Colonic mucosa (tissue), 4 donors: ENCODE data around the gene RBPJL. TPM values are rescaled to one million over a fixed set of nuclear protein-coding genes. Genes with fewer than 3 reads are reported as not detected.

Source experiments
- DNase-seq: peaks from one replicate; pipeline ENCODE4 v3.0.0-alpha.2; 2020
- H3K27ac ChIP-seq: fragments of 200-600 bp; one replicate; pipeline ENCODE4 v1.8.0; 2021
- H3K27me3 ChIP-seq: fragments of 200-600 bp; one replicate; pipeline ENCODE4 v1.8.0; 2021
- H3K36me3 ChIP-seq: fragments of 200-600 bp; one replicate; pipeline ENCODE4 v1.8.0; 2021
- H3K4me1 ChIP-seq: fragments of 200-600 bp; one replicate; pipeline ENCODE4 v1.8.0; 2021; ENCODE audit warnings: mild to moderate bottlenecking
- H3K4me3 ChIP-seq: fragments of 200-600 bp; one replicate; pipeline ENCODE4 v1.8.0; 2021
- H3K9ac ChIP-seq, 2 donors: one replicate each; pipeline ENCODE4 v1.7.0; 2013; ENCODE audit warnings: control low read depth in 2 of 2, low read depth in 2 of 2, low read length in 2 of 2
- H3K9me3 ChIP-seq: fragments of 200-600 bp; one replicate; pipeline ENCODE4 v1.8.0; 2021
- intact Hi-C: fragments of 100-400 bp; cut with DNase I; formaldehyde crosslinking; loops from one replicate; pipeline ENCODE4 v1.14.1; 2022
- total RNA-seq, 2 donors: library from RNA; stranded (reverse); fragmentation: NEBNext Ultra II Directional in 1 of 2; extraction: Animal tissue kit (Norgen Biotek cat#: 25700) in 1 of 2; gene quantifications; one replicate each; pipeline ENCODE4 v1.2.1, GENCODE V29; 2021
- TF ChIP-seq, protein P1 (sequence below): fragments of 200-600 bp; IDR thresholded peaks from one replicate; pipeline ENCODE4 v1.8.0; 2022; ENCODE audit warnings: antibody characterized with exemption, mild to moderate bottlenecking
- donor health status: healthy.
- donor health status: DM: no; HTN: no; CAD: no.
- donor health status: DM: no; HTN: no; CAD: no.

The RBPJL gene
- total RNA-seq, 2 donors from 2014 or later = 0.74 TPM; not detected in 1

DNA sequence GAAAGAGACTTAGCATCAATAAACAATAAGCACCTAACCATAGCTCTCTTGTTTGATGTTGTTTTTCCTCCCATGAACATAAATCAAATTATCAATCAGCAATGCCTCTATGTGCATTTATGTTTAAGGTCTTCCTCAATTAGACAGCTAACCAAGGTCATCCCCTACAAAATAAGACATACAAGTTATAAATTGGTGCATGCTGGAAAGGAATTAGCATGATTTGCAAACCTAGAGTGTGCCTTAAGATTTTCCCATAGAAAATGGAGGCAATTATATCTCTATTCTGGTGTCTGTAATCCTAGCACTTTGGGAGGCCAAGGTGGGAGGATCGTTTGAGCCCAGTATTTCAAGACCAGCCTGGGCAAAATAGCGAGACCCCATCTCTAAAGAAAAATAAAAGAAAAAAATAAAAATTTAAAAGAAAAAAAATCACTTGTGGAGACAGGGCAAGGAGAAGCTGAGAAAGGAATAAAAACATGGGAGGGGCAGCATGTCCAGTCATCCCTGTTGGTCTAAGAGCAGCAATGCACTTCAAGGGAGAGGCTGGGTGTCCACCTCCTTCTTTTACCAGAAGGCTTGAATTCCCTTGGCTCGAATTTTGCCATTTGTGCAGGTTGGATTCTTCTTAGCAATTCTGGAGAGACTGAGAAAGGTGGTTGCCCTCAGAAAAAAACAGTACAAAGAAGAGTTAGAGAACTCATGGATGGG, 42.9 kb upstream of the RBPJL start:
- H3K27me3 ChIP-seq = no peaks in the 10 kb centered on the region
- no peaks in the 10 kb centered on the region for H3K4me1 ChIP-seq
- intact Hi-C loops = no loop called here
- H3K4me3 ChIP-seq = no peak overlapping the region
- TF ChIP-seq, protein P1, sequence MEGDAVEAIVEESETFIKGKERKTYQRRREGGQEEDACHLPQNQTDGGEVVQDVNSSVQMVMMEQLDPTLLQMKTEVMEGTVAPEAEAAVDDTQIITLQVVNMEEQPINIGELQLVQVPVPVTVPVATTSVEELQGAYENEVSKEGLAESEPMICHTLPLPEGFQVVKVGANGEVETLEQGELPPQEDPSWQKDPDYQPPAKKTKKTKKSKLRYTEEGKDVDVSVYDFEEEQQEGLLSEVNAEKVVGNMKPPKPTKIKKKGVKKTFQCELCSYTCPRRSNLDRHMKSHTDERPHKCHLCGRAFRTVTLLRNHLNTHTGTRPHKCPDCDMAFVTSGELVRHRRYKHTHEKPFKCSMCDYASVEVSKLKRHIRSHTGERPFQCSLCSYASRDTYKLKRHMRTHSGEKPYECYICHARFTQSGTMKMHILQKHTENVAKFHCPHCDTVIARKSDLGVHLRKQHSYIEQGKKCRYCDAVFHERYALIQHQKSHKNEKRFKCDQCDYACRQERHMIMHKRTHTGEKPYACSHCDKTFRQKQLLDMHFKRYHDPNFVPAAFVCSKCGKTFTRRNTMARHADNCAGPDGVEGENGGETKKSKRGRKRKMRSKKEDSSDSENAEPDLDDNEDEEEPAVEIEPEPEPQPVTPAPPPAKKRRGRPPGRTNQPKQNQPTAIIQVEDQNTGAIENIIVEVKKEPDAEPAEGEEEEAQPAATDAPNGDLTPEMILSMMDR = no peak
- H3K9me3 ChIP-seq = no peaks in the 10 kb centered on the region
- no peaks in the 10 kb centered on the region for H3K36me3 ChIP-seq
- DNase-seq = no peak
- H3K9ac ChIP-seq = no peak overlapping the region
- no peak overlapping the region for H3K27ac ChIP-seq

DNA sequence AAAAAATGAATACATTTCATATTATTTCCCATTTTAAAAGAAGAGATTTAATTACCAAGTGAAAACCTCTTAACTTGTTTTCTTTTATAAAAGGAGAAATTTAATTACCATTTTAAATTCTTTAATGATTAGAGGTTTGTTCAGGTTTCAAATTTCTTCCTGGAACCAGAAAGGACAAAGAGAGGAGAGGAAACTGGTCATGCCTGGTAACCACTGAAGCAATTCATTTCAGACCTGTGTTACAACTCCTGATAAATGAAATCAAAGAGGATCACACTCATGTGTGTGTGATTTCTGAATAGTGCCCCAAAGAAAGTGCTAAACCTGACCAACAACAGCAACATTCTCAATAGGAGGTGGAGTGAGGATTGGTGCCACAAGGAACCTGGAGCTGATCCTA, 39.7 kb upstream of the RBPJL start:
- no peak for DNase-seq
- no peaks in the 10 kb centered on the region for H3K27me3 ChIP-seq
- TF ChIP-seq, protein P1 = no peak
- H3K9me3 ChIP-seq = no peaks in the 10 kb centered on the region
- no peak overlapping the region for H3K27ac ChIP-seq
- no peaks in the 10 kb centered on the region for H3K36me3 ChIP-seq
- H3K9ac ChIP-seq = no peak overlapping the region
- no peak overlapping the region for H3K4me3 ChIP-seq
- intact Hi-C loops = no loop called here
- H3K4me1 ChIP-seq = no peaks in the 10 kb centered on the region

DNA sequence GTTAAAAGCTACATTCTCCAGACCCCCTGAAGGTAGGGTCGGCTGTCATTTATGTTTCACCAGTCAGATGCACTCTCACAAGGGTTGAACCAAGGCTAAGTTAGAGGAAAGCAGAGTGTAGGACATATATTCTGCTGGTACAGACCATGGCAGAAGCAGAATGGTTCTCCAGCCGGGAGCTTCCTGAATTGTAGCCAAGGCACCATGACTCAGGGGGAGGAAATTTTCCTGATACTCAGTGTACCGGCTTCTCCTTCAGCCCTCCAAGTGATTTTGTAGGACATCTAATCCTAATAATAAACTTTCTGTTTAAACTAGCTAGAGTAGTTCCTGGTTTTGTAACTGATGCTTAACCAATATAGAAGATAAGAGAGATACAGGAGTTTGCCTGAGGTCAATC, 38.1 kb upstream of the RBPJL start:
- intact Hi-C loops = no loop called here
- no peak overlapping the region for H3K4me3 ChIP-seq
- no peak overlapping the region for H3K27ac ChIP-seq
- no peaks in the 10 kb centered on the region for H3K36me3 ChIP-seq
- DNase-seq = no peak
- H3K9ac ChIP-seq = no peak overlapping the region
- H3K9me3 ChIP-seq = no peaks in the 10 kb centered on the region
- no peaks in the 10 kb centered on the region for H3K4me1 ChIP-seq
- TF ChIP-seq, protein P1 = no peak
- H3K27me3 ChIP-seq = no peaks in the 10 kb centered on the region

DNA sequence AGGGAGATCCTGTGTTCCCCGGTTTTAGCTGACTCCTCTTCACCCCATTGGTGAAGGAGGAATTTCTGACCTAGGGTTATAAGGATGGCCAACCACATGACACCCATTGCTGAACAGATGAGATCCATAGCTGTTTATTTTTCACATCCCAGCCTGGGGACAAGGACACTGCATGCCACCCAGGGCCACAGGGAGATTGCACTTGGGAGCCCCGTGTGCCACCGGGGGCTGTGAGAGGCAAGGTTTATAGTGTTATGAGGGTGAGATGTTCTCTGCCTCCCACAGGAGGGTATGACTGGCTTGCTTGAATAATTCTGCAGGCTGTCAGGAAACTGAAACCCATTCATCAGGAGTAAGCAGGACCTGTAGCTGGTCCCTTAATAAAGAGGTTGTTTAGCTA, 37.6 kb upstream of the RBPJL start:
- Histone ChIP-seq H3K27ac (no peak overlapping the region), H3K27me3 (no peaks in the 10 kb centered on the region), H3K9ac (no peak overlapping the region), H3K4me1 (no peaks in the 10 kb centered on the region), H3K4me3 (no peak overlapping the region), H3K36me3 (no peaks in the 10 kb centered on the region), H3K9me3 (no peaks in the 10 kb centered on the region)
- no peak for DNase-seq
- intact Hi-C loops = no loop called here
- TF ChIP-seq, protein P1 = no peak

DNA sequence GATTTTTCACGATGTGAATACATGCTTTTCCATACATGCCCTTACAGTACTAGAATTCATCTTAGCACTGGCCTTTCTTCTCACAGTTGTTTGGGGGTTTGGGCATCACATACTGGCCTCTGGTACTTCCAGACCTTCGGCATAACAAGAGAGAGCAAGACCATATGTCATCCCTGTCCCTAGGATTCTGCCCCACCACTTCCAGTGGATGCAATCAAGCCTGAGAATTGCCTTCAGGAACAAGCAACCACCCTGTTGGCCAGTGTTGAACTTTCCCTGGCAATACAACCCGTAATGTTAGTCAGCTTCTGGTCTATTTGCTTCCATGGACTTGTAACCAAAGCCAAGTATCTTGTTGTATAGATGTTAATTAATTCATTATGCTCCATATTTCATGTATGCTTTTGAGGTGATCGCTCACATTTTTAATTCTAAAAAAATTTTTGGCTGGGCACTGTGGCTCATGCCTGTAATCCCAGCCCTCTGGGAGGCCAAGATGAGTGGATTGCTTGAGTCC, 36.8 kb upstream of the RBPJL start:
- Histone ChIP-seq H3K4me3 (no peak overlapping the region), H3K4me1 (no peaks in the 10 kb centered on the region), H3K9me3 (no peaks in the 10 kb centered on the region), H3K36me3 (no peaks in the 10 kb centered on the region), H3K27me3 (no peaks in the 10 kb centered on the region), H3K9ac (no peak overlapping the region), H3K27ac (no peak overlapping the region)
- intact Hi-C loops = no loop called here
- TF ChIP-seq, protein P1 = no peak
- no peak for DNase-seq
